Activated naive CD4-positive, alpha-beta T cell (primary cell): ENCODE measurements around the gene PBX4.

Experiments used
- DNase-seq, 4 experiments: peaks; one replicate each; lab custom pipeline; 2025; lab: John Stamatoyannopoulos, UW

The PBX4 gene

GRCh38 chr19:19649155-19649554 lies 30.7 kb upstream of the PBX4 start:
- DNase-seq = no peak

- DNase-seq = no peak
Measured at GRCh38 chr19:19647037-19647835, 28.7 kb upstream of the PBX4 start.

GRCh38 chr19:19645233-19645870 lies 26.9 kb upstream of the PBX4 start:
- DNase-seq = no peak

GRCh38 chr19:19644054-19644388 lies 25.5 kb upstream of the PBX4 start:
- no peak for DNase-seq

GRCh38 chr19:19643158-19644053 lies 24.9 kb upstream of the PBX4 start, which contains the start of gene GMIP:
Gene GMIP (minus strand): TSS chr19:19643657. CDS start chr19:19643529, 128 bp downstream.
- peak; percentile 61 to 87 (median 75) for DNase-seq

- peak in 1 of 4 experiments; percentile 8 for DNase-seq
Measured at GRCh38 chr19:19642506-19643157, 24.1 kb upstream of the PBX4 start.

- no peak for DNase-seq
Measured at GRCh38 chr19:19637523-19638251, 19.2 kb upstream of the PBX4 start.

- no peak for DNase-seq
Measured at GRCh38 chr19:19637186-19637522, 18.7 kb upstream of the PBX4 start.

GRCh38 chr19:19636573-19637185 lies 18.2 kb upstream of the PBX4 start:
- no peak for DNase-seq

- DNase-seq = no peak
Measured at GRCh38 chr19:19635313-19635702, 16.8 kb upstream of the PBX4 start.

GRCh38 chr19:19634516-19635312 lies 16.2 kb upstream of the PBX4 start:
- no peak for DNase-seq

GRCh38 chr19:19633711-19634515 lies 15.4 kb upstream of the PBX4 start:
- no peak for DNase-seq

GRCh38 chr19:19632661-19633060 lies 14.2 kb upstream of the PBX4 start:
- DNase-seq = no peak

- DNase-seq = no peak
Measured at GRCh38 chr19:19631346-19631745, 12.9 kb upstream of the PBX4 start.

GRCh38 chr19:19630426-19630825 lies 11.9 kb upstream of the PBX4 start:
- DNase-seq = no peak

GRCh38 chr19:19630062-19630414 lies 11.6 kb upstream of the PBX4 start:
- no peak for DNase-seq

- peak in 3 of 4 experiments; percentile 17 to 42 (median 18) for DNase-seq
Measured at GRCh38 chr19:19628501-19629134, 10.1 kb upstream of the PBX4 start.

- peak in 3 of 4 experiments; percentile 22 to 85 (median 65) for DNase-seq
Measured at GRCh38 chr19:19627621-19628500, 9.4 kb upstream of the PBX4 start, which contains the start of gene LPAR2. Gene LPAR2 (minus strand): TSS chr19:19628220. CDS start chr19:19627275, 945 bp downstream.
